ENCODE data around the gene IBA57. TPM values are rescaled to one million over a fixed set of nuclear protein-coding genes. Genes with fewer than 3 reads are reported as not detected.

Gene IBA57
- total and polyA plus RNA-seq, 2 of the 8 experiments (the other 6 are each of a cell fraction or from before 2014, with no cell fraction given) = 2.6 to 5.9 TPM

DNA sequence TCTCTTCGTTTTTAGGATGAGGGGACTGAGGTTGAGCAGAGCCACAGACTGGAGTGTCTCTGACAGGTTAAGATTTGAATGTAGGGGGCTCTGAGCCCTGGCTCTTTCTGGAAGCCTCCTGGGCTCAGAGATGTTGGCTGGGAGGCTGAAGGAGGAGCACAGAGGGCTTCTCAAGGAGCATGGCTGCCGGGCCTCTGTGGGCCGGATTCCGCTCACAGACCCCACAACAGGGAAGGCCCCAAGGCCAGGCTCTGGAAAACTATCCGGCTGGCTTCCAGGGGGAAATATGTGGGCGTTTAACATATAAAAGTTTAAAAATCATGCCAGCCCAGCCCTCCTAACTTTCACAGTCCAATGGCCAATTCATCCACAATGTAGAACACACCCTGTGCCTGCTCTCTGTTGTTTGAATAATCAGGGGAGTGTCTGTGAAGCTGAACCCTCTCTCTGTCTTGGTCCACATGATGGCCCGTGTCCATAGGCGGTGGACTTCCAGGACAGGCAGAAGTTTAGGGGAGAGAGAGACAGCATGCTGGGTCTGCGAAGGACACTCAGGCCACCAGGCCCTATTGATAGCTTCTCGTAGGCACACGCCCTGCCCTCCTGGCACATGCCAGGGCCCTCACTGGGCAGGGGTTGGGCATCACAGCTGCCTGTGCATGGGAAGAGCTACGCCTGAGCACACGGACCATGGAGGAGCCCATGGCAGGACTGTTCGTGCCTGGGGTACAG, 53.1 kb downstream of the IBA57 start:
- Histone ChIP-seq H3K27ac (ENCODE audit: low read depth, low read length) (no peak overlapping the region), H2BK15ac (ENCODE audit: low read length) (no peak overlapping the region), H3K4me2 (ENCODE audit: insufficient read depth in 1 of 2, low read depth in 2 of 2, low read length in 2 of 2) (no peak overlapping the region), H2BK5ac (ENCODE audit: low read depth, low read length) (no peak overlapping the region), H3K18ac (ENCODE audit: extremely low read depth, low read length) (no peak overlapping the region), H3K27me3 (replicated peaks in 1 of 4; ENCODE audit: control insufficient read depth in 3 of 4, extremely low read depth in 1 of 4, insufficient read depth in 3 of 4, low read length in 3 of 4) (no peaks in the 10 kb centered on the region), H3K23me2 (ENCODE audit: low read depth, low read length) (peaks cover 4% of the 10 kb centered on the region; the same call in 1 of the 2 replicates), H3K9me3 (ENCODE audit: insufficient read depth in 2 of 2, low read depth in 1 of 2, low read length in 1 of 2) (no peaks in the 10 kb centered on the region), H4K20me1 (replicated peaks in 1 of 2; ENCODE audit: control insufficient read depth in 1 of 2, insufficient read depth in 2 of 2, low read length in 2 of 2) (peaks cover 0 to 25% of the 10 kb centered on the region in 2 experiments), H3K79me2 (ENCODE audit: control insufficient read depth in 1 of 2, insufficient read depth in 2 of 2, low read length in 2 of 2) (no peaks in the 10 kb centered on the region), H4K5ac (ENCODE audit: insufficient read length, low read depth, low read length) (no peak overlapping the region), H3K4ac (replicated peaks; ENCODE audit: insufficient read length, low read depth, low read length) (no peak overlapping the region), H2BK12ac (ENCODE audit: low read depth, low read length) (no peak overlapping the region), H3K23ac (ENCODE audit: insufficient read length) (no peak overlapping the region), H3K9ac (replicated peaks in 1 of 4; ENCODE audit: extremely low read depth in 1 of 4, low read depth in 3 of 4, low read length in 3 of 4) (no peak overlapping the region), H2AK5ac (ENCODE audit: low read depth, low read length) (no peak overlapping the region), H2BK120ac (replicated peaks; ENCODE audit: low read depth, low read length) (no peak overlapping the region), H3K36me3 (ENCODE audit: control insufficient read depth in 2 of 4, insufficient read depth in 4 of 4, low read length in 3 of 4) (peaks cover 0 to 26% (median 17%) of the 10 kb centered on the region in 4 experiments; a peak in 6 of 8 replicates), H3K56ac (replicated peaks; ENCODE audit: insufficient read length, low read depth, low read length) (no peak overlapping the region), H3K4me3 (ENCODE audit: extremely low read depth in 1 of 4, insufficient read depth in 2 of 4, low read depth in 3 of 4, low read length in 4 of 4) (no peak overlapping the region), H3K79me1 (ENCODE audit: low read depth, low read length) (peaks cover 7% of the 10 kb centered on the region), H4K8ac (ENCODE audit: extremely low read depth, insufficient read depth, low read length) (no peak overlapping the region), H4K91ac (replicated peaks; ENCODE audit: insufficient read length, low read length) (no peak overlapping the region), H2BK20ac (ENCODE audit: low read length) (no peak overlapping the region), H2AFZ (ENCODE audit: low read length) (no peak overlapping the region), H3K14ac (ENCODE audit: insufficient read length) (no peak overlapping the region), H3K4me1 (replicated peaks in 1 of 4; ENCODE audit: control insufficient read depth in 3 of 4, insufficient read depth in 4 of 4, low read length in 3 of 4) (peaks cover 0 to 3% (median 0%) of the 10 kb centered on the region in 4 experiments; a peak in 3 of 7 replicates)
- WGBS, 2 experiments (ENCODE audit: extremely low coverage in 1 of 2, insufficient coverage in 1 of 2, insufficient read length in 1 of 2, insufficient replicate concordance in 2 of 2, low coverage in 1 of 2, low lambda C conversion rate in 2 of 2, missing lambda C conversion rate in 1 of 2) = 91% methylated on average over 12 of the region's 14 CpGs; no CpG with 5 or more reads in 1 of the 2 experiments
- ChIA-PET POLR2A (ENCODE audit: partially characterized antibody) (no interaction called here), CTCF (ENCODE audit: partially characterized antibody) (interaction anchor here (1.0 to 1.5 kb wide), 3 partner anchors 11 to 31 kb away, joined by 3 to 5 read pairs (median 3); no protein-coding TSS in a partner anchor)
- FAIRE-seq (no peak), DNase-seq (ENCODE audit: low read depth in 1 of 2, low spot score in 2 of 2) (no peak)
- no peak for TF ChIP-seq TCF12 (IDR thresholded peaks at IDR 0.05; ENCODE audit: low read depth, low read length)
- TF ChIP-seq KDM4A (IDR thresholded peaks at IDR 0.05; ENCODE audit: low read depth, low read length, severe bottlenecking) = no peak
- no peak for TF ChIP-seq SIN3A (conservative IDR thresholded peaks at IDR 0.05 in 1 of 2, IDR thresholded peaks at IDR 0.05 in 1 of 2; ENCODE audit: low read depth in 1 of 2, low read length in 2 of 2)
- no peak for TF ChIP-seq FOSL1 (IDR thresholded peaks at IDR 0.05; ENCODE audit: insufficient read depth, low read depth, low read length)
- no peak for TF ChIP-seq POLR2A (IDR thresholded peaks at IDR 0.05; ENCODE audit: control extremely low read depth in 1 of 2, low read depth in 2 of 2, low read length in 2 of 2)
- TF ChIP-seq CBX5 (IDR thresholded peaks at IDR 0.05; ENCODE audit: low read depth, low read length) = no peak
- TF ChIP-seq, protein P1, sequence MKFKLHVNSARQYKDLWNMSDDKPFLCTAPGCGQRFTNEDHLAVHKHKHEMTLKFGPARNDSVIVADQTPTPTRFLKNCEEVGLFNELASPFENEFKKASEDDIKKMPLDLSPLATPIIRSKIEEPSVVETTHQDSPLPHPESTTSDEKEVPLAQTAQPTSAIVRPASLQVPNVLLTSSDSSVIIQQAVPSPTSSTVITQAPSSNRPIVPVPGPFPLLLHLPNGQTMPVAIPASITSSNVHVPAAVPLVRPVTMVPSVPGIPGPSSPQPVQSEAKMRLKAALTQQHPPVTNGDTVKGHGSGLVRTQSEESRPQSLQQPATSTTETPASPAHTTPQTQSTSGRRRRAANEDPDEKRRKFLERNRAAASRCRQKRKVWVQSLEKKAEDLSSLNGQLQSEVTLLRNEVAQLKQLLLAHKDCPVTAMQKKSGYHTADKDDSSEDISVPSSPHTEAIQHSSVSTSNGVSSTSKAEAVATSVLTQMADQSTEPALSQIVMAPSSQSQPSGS (IDR thresholded peaks at IDR 0.05; ENCODE audit: low read length) = no peak
- no peak for TF ChIP-seq GTF2F1 (IDR thresholded peaks at IDR 0.05; ENCODE audit: borderline replicate concordance, low read depth, low read length)
- TF ChIP-seq CHD2 (IDR thresholded peaks at IDR 0.05; ENCODE audit: low read length) = no peak
- TF ChIP-seq CTBP2 (IDR thresholded peaks at IDR 0.05; ENCODE audit: borderline replicate concordance, insufficient read depth, insufficient read length, low read length) = no peak
